Left kidney (tissue), 8 donors: ENCODE data around the gene WNT9B. TPM values are rescaled to one million over a fixed set of nuclear protein-coding genes. Genes with fewer than 3 reads are reported as not detected.

Experiments used
- DNase-seq: peaks from one replicate; pipeline ENCODE4 v3.0.0-alpha.2; 2013
- long read RNA-seq, 8 donors: transcript quantifications; one replicate each; lab custom pipeline, GENCODE V29; 2026
- polyA plus RNA-seq: library from polyadenylated mRNA; unstranded; fragments of 120-200 nt; gene quantifications from one replicate; pipeline ENCODE4 v1.2.1, GENCODE V29; 2013; ENCODE audit not compliant: insufficient read length

WNT9B gene, protein sequence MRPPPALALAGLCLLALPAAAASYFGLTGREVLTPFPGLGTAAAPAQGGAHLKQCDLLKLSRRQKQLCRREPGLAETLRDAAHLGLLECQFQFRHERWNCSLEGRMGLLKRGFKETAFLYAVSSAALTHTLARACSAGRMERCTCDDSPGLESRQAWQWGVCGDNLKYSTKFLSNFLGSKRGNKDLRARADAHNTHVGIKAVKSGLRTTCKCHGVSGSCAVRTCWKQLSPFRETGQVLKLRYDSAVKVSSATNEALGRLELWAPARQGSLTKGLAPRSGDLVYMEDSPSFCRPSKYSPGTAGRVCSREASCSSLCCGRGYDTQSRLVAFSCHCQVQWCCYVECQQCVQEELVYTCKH
- 8.5 TPM for polyA plus RNA-seq
- long read RNA-seq, donor 1, partial matches to known transcripts: 0 of 4 reads
- long read RNA-seq, donor 1, other reads (novel, unspliced or antisense): 0 of 4 reads
- long read RNA-seq, donor 2, transcript WNT9B-202 (5 exons, 2,654 nt): major isoform, 7 of 9 reads
- long read RNA-seq, donor 2, partial matches to known transcripts: 0 of 9 reads
- long read RNA-seq, donor 2, other reads (novel, unspliced or antisense): 0 of 9 reads
- long read RNA-seq, donor 3, partial matches to known transcripts: 0 of 1 reads
- long read RNA-seq, donor 3, other reads (novel, unspliced or antisense): 0 of 1 reads
- long read RNA-seq, donor 4: 0 reads
- long read RNA-seq, donor 5, partial matches to known transcripts: 0 of 2 reads
- long read RNA-seq, donor 5, other reads (novel, unspliced or antisense): 0 of 2 reads
- long read RNA-seq, donor 6, partial matches to known transcripts: 0 of 3 reads
- long read RNA-seq, donor 6, other reads (novel, unspliced or antisense): 0 of 3 reads
- long read RNA-seq, donor 7, transcript WNT9B-201 (4 exons, 1,376 nt): major isoform, 9 of 17 reads
- long read RNA-seq, donor 7, partial matches to known transcripts: 7 of 17 reads
- long read RNA-seq, donor 7, other reads (novel, unspliced or antisense): 0 of 17 reads
- long read RNA-seq, donor 8, partial matches to known transcripts: 0 of 1 reads
- long read RNA-seq, donor 8, other reads (novel, unspliced or antisense): 0 of 1 reads

DNA sequence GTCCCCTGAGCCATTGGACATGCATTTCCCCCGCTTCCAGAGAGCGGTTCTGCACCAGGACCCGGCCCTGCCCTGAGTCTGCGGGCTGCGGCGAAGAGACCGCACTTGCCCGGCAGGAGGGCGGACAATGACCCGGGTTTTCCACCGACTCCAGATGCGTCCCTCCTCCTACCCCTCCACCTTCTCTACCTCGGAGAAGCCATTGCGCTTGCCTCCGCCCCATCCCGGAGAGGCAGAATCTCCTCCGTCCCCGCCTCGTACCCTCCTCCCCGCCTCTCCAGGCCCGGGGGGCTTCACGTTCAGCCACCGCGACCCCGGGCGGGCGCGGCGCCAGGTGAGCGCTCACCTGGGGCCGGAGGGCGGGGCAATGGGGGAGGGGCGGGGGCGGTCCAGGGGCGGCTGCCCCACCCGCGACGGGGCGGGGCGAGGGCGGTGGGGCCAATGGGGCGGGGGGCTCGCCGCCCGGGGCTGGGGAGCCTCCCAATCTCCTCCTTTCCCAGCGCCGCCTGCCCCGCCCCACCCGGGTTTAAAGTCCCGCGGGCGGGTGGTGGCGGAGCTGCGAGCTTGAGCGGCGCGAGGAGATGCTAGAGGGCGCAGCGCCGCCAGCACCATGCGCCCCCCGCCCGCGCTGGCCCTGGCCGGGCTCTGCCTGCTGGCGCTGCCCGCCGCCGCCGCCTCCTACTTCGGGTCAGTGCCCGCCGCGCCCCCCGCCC is at the start of gene WNT9B:
WNT9B (plus strand) TSS at position 555 of the 713 bp plus-strand sequence; CDS start at position 611, 56 bp downstream.
- DNase-seq: peak; percentile 62

DNA sequence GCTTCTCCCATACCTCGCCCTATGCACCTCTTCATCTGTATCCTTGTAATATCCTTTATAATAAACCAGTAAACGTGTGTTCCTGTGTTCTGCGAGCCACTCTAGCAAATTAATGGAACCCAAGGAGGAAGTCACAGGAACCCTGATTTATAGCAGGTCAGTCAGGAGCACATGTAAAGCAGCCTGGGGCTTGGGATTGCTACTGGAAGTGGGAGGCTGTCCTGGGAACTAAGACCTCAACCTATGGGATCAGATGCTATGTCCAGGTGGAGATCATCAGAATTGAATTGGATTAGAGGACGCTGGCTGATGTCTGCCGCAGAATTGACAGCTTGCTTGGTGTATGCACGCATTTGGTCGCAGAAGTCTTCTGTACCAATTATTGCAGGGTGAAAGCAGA is 48.6 kb upstream of the WNT9B start:
- DNase-seq: no peak

DNA sequence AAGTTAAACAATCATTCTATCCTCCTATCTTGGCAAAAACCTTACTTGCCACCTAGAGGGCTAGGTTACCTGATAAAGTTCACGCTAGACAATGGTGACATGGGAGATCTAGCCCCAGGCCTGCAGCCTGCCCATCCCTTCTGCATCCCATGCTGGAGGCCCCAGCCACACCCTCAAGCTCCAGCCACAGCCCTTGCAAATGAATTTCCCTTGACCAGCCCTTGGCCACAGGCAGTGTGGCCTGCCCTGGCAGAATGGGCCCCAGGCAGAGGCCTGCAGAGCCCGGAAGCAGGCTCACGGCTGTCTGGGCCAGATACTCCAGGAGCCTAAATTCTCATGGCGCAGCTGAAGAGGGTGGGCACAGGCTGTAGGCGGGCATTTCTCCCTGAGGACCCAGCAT is 47.8 kb upstream of the WNT9B start:
- DNase-seq: no peak

DNA sequence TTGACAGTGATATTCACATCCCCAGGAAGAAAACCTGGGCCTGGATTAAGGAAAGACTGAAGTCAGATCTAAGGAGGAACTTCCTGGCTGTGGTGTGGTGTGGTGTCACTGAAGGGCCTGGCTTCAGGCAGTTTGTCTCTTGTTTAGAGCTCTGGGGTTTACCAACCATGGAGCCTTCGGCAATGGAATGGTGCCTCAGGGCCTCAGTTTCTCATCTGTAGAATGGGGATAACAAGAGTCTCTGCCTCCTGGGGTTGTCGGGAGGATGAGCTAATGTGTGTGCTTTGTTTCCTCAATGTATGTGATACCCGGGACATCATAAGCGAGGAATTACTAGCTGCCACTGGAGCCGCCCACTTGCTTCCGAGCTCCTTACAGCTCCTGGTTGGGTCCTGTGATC is 45.6 kb upstream of the WNT9B start:
- DNase-seq: no peak

DNA sequence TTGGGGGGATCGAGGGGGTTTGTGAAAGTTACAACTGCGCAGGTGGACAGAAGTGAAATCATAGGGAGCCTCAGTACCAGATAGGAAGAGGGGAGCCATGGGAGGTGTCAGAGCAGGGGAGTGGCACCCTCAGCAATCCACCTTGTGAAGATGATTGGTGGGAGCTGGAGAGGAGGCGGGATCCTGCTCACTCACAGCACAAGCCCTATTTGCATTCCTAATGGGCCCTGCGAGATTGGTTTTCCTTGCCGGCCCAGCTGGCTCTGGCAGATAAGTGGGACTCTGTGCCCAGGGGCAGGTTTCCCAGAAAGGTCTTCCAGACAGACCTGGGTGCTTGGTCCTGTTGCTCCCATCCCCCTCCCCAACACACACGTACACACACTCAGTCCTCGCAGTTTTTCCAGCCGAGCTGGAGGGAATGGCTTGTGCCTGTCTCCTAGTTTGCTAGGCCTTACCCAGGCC is 42.2 kb upstream of the WNT9B start:
- no peak for DNase-seq

DNA sequence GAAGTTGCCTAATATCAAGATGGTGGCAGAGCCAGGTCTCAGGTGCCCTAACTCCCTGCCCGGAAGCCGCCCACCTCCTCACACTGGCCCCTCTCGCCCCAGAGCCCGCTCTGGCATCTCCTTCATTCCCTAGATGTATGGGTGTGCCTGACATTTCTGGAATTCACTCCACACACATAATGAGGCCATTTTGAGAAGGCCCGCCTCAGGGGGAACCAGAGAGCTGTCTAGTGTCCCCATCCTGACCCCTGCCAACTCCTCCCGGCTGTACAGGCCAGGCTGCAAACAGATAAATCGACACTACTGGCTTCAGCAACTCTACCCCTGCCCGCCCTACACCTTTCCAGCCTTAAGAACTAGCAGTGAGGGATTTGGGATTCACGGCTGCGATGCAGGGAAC is 40.5 kb upstream of the WNT9B start:
- no peak for DNase-seq

DNA sequence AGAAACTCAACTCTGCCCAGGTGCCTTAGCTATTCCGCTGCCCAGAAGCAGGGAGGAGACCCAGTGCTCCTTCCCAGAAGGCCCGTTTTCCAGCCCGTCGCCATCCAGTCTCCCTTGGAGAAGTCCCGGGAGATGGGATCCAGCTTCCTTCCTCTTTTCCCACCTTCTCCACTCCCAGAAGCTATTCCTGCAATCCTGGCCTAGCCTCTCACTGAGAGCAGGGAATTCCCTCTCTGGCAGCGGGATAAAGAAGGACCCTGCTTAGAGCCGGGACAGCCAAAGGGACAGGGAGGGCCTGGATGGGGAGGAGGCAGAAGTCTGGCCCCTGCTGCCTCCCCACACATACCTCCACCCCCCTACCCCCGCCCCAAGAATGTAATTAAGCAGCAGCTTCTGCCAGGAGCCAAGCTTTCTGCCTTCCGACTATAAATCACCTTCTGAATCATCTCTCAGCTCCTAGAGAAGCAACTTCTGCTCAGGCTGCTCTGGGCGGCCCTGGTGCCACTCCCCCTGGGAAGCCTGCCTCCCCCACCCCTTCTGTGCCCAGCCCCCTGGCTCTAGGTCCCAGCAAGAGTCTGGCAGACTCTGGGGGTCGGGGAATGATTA is 39.3 kb upstream of the WNT9B start:
- peak; percentile 53 for DNase-seq

DNA sequence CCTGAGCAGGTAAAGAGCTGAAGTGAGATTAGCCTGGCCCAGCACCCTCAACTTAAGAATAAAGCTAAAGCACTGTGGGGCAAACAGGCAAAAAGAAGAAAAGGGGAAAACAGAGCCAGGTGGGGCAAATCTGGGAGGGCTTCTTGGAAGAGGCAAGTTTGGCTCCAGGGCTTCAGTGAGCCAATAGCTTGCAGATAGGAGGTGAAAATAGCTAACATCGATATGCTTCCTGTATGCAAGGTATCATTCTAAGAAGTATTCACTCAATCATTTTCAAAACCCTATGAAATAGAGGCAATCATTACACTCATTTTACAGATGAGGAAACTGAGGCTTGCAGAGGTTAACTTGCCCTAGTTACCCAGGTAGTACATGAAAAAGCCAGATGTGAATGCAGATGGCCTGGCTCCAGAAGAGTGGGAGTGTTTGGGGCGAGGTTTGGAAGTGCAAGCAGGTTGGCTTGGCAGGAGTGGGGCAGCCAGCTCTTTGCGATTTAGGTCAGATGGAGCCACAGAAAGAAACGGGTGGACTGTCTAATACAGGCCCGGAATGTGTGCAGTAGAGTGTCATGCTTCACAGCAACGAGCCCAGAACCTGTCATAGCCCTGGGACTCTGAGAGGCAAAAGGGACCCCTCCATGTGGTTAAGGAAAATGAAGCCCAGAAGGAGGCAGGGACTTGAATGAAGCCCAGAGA is 38.6 kb upstream of the WNT9B start:
- DNase-seq: no peak

DNA sequence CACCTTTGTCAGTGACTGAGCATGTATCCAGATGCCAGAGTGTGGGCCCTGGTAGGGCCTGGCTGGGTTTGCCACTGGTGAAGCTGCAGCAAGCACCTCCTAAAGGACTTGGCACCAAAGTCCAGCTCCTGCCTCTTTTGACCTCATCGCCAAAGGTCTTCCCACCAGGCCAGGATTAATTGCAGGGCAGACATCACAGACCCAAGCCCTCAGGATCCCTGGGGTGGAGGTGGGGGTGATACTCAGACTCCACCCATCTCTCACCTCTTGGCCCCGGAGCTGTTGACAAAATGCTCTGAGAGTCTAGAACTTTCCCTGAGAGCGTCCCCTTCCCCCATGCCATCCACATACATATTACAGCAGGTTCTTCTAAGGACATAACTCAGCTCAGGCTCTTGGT is 37.5 kb upstream of the WNT9B start:
- no peak for DNase-seq

DNA sequence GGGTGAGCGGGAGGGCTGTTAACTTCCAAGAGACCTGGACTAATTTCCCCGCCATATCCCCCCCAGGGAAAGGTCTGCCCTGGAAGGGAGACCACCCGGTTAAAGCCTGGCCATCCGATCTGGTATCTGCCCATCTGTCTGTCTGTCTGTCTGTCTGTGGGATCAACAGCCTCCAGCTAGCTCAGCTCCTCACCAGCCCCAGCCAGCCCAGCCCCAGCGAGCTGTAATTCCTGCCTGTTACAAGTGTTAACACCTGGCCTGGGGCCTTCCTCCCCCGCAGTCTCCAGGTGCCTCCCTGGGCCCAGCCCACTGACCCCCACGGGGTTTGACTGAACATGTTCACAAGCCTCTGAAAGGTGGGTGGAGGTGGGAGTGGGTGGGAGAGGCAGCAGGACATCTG is 36.9 kb upstream of the WNT9B start:
- DNase-seq: no peak

DNA sequence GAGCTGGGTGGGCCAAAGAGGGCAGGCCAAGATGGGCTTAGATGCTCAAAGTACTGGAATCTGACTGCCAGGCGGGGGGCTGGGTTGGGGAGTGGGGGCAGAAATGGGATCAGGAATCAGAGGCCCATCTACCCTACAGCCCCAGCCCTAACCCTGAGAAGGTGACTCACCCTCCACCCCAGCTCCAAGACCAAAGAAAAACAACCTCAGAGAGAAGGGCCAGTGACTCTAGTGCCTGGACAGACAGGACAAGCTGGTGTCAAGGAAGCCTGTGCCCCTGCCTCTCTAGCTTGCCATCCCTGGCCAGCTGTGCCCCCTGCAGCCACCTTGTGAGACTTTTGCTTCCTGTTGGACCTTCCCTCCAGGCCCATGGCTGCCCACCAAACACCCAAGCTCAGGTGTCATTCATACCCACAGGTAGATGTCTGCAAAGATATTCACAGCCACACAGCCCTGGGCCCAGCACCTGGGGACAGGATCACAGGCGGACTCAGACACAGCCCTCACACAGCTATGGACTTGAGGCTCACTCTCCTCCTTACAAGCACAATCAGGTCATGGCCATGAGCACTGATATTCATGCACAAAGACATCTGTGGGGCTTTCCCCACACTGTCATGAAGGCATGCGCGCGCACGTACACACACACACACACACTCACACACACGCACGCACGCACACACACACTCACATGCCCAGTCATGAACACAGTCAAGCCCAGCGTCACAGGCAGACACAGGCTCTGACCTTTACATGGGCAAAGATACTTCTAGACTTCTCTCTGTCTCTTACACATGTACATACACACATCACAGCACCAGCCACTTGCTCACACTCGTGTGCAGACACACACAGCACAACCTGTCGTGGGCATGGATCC is 35.7 kb upstream of the WNT9B start:
- no peak for DNase-seq

DNA sequence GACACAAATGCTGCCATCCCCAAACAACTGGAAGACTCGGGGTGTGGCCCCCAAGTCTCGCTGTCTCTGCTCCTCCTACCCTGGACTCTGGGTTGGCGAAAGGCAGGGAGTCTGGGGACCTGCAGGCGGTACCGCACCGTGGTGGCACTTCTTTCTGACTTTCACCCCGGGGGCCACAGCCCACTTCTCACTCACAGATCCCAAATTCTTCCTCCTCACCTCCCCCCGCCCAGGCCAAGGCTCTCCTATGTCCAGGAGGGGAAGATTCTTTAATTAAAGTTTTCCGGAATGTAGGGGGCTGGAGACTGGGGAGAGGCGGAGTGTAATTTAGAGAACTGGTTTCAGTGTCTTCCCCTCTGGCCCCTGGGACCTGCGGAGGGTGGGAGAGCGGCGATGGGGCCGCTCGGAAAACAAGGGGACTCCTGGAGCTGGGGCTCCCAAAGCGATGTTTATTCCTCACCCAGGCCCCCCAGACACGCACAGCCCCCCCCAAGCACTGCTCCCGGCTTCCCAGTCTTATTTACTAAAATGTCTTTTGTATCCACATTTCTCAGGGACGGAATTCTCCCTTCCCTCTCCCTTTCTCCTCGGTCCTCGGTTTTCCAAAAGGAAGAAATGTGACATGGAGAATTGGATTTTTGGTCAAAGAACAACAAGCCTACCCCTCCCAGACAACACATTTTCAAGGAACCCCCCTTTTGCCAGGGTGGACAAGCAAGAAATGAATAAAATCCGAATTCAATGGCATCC is 34.1 kb upstream of the WNT9B start:
- DNase-seq: no peak

DNA sequence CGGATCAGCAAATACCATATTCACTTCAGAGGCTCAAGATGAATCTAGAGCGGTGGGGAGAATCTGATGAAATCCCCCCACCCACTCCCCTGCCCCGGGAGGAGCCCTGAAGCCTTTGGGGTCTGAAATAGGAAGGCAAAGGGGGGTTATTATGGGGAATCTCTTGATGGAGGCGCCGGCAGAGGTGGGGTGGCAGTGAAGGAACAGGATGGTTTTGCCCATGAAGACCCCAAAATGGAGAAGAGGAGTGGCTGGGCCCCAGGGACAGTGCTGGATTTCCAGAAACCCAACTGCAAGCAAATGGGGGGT is 33.5 kb upstream of the WNT9B start:
- DNase-seq: no peak

DNA sequence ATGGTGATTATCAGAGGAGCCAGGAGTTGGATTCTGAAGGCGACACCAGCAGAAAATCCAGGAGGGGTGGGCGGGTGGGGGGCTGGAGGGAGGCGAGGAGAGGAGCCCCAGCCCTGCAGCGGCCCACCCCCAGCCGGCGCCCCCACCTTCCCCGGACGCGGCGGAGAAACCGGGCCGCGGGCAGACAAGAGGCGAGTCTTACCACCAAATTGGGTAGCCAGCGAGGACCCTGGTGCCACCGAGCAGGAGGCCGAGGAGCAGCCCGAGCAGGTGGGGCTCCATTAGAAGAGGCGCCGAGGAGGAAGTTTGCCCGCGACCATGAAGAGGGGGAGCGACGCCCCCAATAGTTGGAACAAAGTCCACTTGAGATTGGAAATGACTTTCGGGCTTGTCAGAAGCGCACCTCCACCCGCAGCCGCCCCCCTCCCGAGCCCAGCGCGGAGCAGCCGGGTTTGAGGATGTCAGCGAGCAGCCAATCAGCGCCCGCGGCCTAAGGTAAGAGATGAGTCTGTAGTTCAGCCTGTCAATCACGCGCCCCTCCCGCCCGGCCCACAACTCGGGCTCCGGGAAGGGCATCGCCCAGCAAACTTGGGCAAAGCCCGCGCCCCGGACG is 33.0 kb upstream of the WNT9B start, which contains the start of gene WNT3:
WNT3 (minus strand) TSS at position 377 of the 613 bp plus-strand sequence; CDS start at position 282, 95 bp downstream.
- DNase-seq: no peak

DNA sequence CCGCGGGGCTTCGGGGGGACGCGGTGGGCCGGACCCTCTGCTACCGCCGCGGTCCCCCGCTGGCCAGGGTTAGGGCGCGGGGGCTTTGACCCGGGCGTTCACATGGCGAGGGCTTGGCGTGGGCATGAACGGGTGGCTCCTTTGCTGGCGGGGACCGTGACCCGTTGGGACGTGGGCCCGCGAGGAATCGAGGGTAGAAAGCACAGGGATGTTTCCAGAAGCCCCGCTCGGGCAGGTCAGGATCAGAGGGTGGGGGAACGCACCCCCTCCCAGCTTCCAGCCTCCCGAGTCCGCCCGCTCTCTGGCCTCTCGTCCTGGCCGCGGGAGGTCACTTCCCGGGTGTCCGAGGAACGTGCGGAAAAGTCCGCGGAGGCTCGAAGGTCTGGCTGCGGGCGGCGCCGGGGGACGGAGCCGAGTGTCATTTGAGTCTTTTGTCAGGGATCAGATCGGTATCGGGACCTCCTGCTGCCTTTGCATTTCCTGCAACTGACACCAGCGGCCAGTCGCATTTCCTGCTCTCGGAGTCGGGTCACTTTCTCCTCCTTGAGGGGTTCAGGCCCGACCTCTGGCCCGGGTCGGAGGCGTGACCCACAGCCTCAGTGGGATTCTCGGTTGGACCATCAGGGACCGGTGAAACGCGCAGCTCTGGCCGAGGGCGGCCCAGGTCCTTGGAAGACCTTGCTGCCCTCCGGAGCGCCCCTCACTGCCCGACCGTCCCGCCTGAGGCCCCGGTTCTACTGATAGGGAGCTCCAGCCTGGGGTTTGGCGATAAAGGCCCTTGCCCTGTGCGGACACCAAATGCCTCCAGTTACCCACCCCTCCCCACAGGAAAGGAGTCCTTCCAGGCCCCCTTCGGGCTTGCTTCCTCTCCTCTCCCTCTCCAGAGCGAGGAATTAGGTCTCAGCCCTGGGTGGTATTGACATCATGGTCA is 32.2 kb upstream of the WNT9B start:
- no peak for DNase-seq

DNA sequence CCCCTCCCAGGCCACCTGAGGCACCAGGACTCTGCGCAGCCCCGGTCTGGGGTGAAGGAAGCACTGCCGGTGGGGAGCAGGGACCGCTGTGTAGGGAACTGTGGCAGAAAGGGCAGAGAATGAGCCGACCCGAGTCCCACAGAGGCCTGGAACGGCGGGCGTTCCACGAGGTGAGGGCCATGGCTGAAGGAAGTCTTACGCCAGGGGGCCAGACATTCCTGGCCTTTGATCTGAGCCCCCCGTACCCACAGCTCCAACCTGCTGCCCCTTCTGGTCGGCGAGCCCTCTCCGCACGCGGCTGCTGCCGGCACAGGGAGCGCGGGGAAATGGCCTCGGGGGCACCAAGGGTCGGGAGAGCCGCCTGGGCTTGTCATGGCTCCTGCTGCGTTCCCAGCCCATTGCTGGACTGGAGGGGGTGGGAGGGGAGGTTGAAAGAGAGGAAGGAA is 31.5 kb upstream of the WNT9B start:
- DNase-seq: no peak
